ENCODE results near the gene COL11A1. TPM values are rescaled to one million over a fixed set of nuclear protein-coding genes. Genes with fewer than 3 reads are reported as not detected.
"Not testable (repeated sequence)": the region's sequence is repeated elsewhere in the genome, so short reads cannot be mapped to it uniquely, and the experiment has no call there.

Gene COL11A1
- total RNA-seq, 1 experiment from 2014 or later, result 12.2 TPM

GRCh38 chr1:103025858-103026409 lies 82.4 kb downstream of the COL11A1 start:
- peak; percentile 10 for DNase-seq
- Histone ChIP-seq H3K27me3 (ENCODE audit: control insufficient read depth, insufficient read depth, low read length) (no peaks in the 10 kb centered on the region), H3K36me3 (replicated peaks; ENCODE audit: control insufficient read depth, insufficient read depth, low read length) (no peaks in the 10 kb centered on the region), H3K4me3 (ENCODE audit: insufficient read depth, low read depth, low read length) (no peak overlapping the region)

DNA sequence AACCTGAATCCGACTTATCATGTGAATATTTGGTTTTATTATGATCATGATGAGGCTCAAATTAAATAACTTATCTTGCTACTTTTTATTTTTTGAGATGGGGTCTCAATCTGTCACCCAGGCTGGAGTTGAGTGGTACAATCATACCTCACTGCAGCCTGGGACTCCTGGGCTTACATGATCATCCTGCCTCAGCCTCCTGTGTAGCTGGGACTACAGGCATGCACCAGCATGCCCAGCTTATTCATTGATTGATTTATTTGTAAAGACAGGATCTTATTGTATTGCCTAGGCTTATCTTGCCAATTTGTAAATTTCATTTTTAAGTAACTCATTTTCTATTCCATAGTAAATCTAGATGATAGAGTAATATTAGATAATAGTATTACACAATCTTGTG lies 84.3 kb downstream of the COL11A1 start:
- Histone ChIP-seq H3K4me3 (ENCODE audit: insufficient read depth, low read depth, low read length) (no peak overlapping the region), H3K27me3 (ENCODE audit: control insufficient read depth, insufficient read depth, low read length) (no peaks in the 10 kb centered on the region), H3K36me3 (replicated peaks; ENCODE audit: control insufficient read depth, insufficient read depth, low read length) (no peaks in the 10 kb centered on the region)
- no peak for DNase-seq

DNA sequence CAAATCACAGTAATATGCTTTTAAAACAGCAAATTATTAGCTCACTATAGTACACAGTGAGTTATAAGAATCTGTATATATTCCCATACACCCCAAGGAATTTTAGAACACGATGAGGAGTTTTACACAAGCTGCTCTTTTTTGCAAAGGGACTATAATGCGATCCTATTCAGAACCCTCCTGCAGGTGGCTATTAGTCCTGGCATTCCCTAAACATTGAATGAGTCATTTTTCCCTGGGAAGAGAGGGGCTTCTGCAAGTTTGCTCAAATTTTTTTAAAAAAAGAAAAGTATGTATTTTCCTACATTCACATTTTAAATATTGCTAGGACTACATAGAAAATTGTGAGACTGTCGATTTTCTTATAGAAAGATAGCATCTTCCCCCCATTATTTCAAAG lies 106.3 kb downstream of the COL11A1 start:
- H3K36me3 ChIP-seq (replicated peaks; ENCODE audit: control insufficient read depth, insufficient read depth, low read length), result no peaks in the 10 kb centered on the region
- H3K4me3 ChIP-seq (ENCODE audit: insufficient read depth, low read depth, low read length), result no peak overlapping the region
- DNase-seq, result peak; percentile 1
- no peaks in the 10 kb centered on the region for H3K27me3 ChIP-seq (ENCODE audit: control insufficient read depth, insufficient read depth, low read length)

DNA sequence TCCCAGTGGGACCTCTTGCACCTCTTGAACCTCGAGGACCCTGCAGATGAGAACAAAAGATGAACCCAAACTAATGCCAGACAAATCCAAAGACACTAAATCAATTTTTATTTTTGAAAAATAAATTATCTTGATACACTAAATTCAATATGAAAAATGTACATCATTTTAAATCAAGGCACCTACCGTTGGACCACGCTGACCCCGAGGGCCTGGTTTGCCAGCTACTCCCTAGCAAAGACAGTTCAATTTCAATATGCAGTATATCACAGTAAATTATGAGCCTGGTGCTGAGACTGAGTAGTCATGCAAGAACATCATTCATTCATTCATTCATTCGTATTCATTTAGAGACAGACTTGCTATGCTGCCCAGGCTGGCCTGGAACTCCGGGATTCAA lies 129.4 kb downstream of the COL11A1 start:
- no peak for DNase-seq
- no peaks in the 10 kb centered on the region for H3K36me3 ChIP-seq (replicated peaks; ENCODE audit: control insufficient read depth, insufficient read depth, low read length)
- H3K4me3 ChIP-seq (ENCODE audit: insufficient read depth, low read depth, low read length), result no peak overlapping the region
- H3K27me3 ChIP-seq (ENCODE audit: control insufficient read depth, insufficient read depth, low read length), result no peaks in the 10 kb centered on the region

GRCh38 chr1:102977292-102977691 lies 131.0 kb downstream of the COL11A1 start:
- no peak overlapping the region for H3K4me3 ChIP-seq (ENCODE audit: insufficient read depth, low read depth, low read length)
- no peak for DNase-seq
- no peaks in the 10 kb centered on the region for H3K27me3 ChIP-seq (ENCODE audit: control insufficient read depth, insufficient read depth, low read length)
- no peaks in the 10 kb centered on the region for H3K36me3 ChIP-seq (replicated peaks; ENCODE audit: control insufficient read depth, insufficient read depth, low read length)

DNA sequence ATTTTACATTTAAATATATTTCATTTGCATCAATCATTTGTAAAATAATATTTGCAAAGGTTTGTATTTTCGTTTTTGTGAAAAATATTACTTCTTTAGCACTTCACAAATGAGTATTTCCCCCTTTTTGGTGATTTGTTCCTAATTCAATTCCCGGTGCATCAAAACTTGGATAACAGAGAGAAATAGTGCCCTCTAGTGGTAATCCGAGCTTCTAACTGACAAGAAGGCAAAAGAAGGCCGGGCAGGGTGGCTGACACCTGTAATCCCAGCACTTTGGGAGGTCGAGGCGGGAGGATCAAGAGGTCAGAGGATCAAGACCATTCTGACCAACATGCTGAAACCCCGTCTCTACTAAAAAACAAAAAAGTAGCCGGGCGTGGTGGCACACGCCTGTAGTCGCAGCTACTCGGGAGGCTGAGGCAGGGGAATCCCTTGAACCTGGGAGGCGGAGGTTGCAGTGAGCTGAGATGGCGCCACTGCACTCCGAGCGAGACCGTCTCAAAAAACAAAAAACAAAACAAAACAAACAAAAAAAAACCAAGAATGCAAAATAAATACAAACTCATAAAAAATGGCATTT lies 137.7 kb downstream of the COL11A1 start:
- H3K36me3 ChIP-seq (replicated peaks; ENCODE audit: control insufficient read depth, insufficient read depth, low read length), result no peaks in the 10 kb centered on the region
- no peaks in the 10 kb centered on the region for H3K27me3 ChIP-seq (ENCODE audit: control insufficient read depth, insufficient read depth, low read length)
- peak; percentile 30 for DNase-seq
- H3K4me3 ChIP-seq (ENCODE audit: insufficient read depth, low read depth, low read length), result no peak overlapping the region

DNA sequence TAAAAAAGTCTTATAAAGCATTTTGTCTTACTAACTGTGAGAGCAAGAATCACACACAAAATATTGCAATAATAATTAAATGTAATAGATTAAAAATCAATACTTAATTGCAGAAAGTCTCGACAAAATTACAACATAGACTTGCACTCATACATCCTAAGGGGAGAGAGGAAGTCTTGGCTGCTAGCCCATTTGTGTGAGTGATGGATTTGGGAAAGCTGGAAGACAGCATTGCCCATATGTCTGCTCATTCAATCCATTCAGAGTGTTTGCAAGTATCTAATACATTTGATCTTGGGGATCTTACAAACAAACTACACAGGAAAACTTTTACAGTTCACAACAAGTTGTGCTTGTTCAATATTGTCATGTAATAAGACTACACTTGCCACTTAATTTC lies 140.5 kb downstream of the COL11A1 start:
- Histone ChIP-seq H3K27me3 (ENCODE audit: control insufficient read depth, insufficient read depth, low read length) (no peaks in the 10 kb centered on the region), H3K4me3 (ENCODE audit: insufficient read depth, low read depth, low read length) (no peak overlapping the region), H3K36me3 (replicated peaks; ENCODE audit: control insufficient read depth, insufficient read depth, low read length) (no peaks in the 10 kb centered on the region)
- DNase-seq, result no peak

DNA sequence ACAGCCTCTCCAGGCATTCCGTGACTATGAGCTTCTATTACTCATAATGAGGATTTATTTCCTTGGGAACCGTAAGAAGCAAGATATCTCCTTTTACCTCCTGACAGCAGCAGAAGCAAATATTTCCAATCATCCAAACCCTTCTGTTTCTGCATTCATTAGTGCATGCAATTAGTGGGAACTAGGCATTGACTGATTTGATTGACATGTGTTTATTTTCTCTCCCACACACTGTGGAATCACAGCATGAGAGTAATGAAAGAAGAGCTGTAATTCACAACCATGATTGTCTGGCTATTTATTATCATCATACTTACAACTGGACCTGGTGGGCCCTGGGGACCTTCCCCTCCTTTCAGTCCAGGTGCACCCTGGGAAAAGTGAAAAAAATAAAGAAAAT lies 146.8 kb downstream of the COL11A1 start:
- Histone ChIP-seq H3K36me3 (replicated peaks; ENCODE audit: control insufficient read depth, insufficient read depth, low read length) (no peaks in the 10 kb centered on the region), H3K4me3 (ENCODE audit: insufficient read depth, low read depth, low read length) (no peak overlapping the region), H3K27me3 (ENCODE audit: control insufficient read depth, insufficient read depth, low read length) (no peaks in the 10 kb centered on the region)
- DNase-seq, result no peak

DNA sequence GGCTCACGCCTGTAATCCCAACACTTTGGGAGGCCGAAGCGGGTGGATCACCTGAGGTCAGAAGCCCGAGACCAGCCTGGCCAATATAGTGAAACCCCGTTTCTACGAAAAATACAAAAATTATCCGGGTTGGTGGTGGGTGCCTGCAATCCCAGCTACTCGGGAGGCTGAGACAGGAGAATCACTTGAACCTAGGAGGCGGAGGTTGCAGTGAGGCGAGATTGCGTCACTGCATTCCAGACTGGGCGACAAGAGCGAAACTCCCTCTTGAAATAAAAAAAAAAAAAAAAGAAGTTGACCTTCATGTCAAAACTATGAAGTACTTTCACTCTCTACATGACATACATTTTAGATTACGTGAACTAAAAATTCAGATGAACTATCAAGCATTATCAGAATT lies 153.7 kb downstream of the COL11A1 start:
- DNase-seq, result no peak
- no peak overlapping the region for H3K4me3 ChIP-seq (ENCODE audit: insufficient read depth, low read depth, low read length)
- H3K36me3 ChIP-seq (replicated peaks; ENCODE audit: control insufficient read depth, insufficient read depth, low read length), result no peaks in the 10 kb centered on the region
- H3K27me3 ChIP-seq (ENCODE audit: control insufficient read depth, insufficient read depth, low read length), result no peaks in the 10 kb centered on the region

DNA sequence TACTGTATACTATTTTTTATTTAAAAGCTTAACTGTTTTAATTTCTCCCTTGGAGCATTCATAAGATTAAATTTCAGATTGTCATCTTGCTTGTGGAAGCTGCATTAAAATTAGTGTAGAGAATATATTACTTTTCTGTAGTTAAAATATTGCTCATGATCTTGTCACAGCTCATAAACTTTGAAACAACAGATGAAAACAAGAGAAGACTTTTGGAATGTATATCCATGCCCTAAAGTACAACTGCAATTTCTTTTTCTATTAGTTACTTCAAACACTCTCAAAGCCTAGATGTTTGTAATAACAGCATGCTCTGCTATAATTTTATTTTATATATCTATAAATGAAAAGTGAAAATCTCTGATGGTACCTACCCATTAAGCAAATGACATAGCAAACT lies 155.9 kb downstream of the COL11A1 start:
- no peaks in the 10 kb centered on the region for H3K27me3 ChIP-seq (ENCODE audit: control insufficient read depth, insufficient read depth, low read length)
- H3K36me3 ChIP-seq (replicated peaks; ENCODE audit: control insufficient read depth, insufficient read depth, low read length), result no peaks in the 10 kb centered on the region
- H3K4me3 ChIP-seq (ENCODE audit: insufficient read depth, low read depth, low read length), result no peak overlapping the region
- DNase-seq, result no peak

- Histone ChIP-seq H3K36me3 (replicated peaks; ENCODE audit: control insufficient read depth, insufficient read depth, low read length) (no peaks in the 10 kb centered on the region), H3K27me3 (ENCODE audit: control insufficient read depth, insufficient read depth, low read length) (no peaks in the 10 kb centered on the region), H3K4me3 (ENCODE audit: insufficient read depth, low read depth, low read length) (no peak overlapping the region)
- DNase-seq, result no peak
These were observed 166.0 kb downstream of the COL11A1 start for GRCh38 chr1:102942324-102942723.

DNA sequence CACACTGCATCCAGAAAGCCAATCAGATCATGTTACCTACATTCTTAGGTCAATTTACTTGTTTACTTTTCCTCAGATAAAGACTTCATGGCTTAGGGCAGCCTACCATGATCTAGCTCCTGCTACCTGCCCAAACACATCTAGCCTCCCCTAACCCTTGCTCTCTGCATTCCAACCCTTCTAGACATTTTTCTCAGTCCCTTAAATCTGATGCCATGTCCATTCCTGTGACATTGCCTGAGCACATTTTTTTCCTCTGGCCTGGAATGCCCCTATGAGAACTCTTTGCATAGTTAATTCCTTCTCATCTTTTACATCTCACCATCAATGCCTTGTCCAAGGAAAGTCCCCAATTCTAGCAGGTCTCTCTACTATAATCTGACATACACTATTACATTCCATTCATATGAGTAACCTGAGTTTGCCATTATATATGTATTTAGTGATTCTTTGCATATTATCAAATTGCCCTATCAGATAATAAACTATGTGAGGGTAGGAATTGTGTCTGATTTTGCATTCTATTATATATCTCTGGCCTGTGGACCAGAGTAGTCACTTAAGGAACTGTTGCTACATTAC lies 166.9 kb downstream of the COL11A1 start:
- no peak for DNase-seq
- Histone ChIP-seq H3K36me3 (replicated peaks; ENCODE audit: control insufficient read depth, insufficient read depth, low read length) (no peaks in the 10 kb centered on the region), H3K4me3 (ENCODE audit: insufficient read depth, low read depth, low read length) (no peak overlapping the region), H3K27me3 (ENCODE audit: control insufficient read depth, insufficient read depth, low read length) (no peaks in the 10 kb centered on the region)

DNA sequence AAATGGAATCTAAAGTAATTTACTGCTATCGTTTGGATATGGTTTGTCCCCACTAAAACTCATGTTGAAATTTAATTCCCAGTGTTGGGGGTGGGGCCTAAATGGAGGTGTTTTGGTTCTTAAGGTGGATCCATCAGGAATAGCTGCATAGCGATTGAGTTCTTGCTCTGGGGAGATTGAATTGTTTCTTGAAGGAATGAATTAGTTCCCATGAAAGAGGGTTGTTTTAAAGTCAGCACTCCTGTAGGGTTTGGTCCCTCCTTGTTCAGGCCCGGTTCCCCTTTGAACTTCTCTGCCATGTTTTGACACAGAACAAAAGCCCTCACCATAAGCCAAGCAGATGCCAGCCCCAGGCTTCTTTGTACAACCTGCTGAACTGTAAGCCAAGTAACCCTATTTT lies 170.9 kb downstream of the COL11A1 start:
- no peaks in the 10 kb centered on the region for H3K27me3 ChIP-seq (ENCODE audit: control insufficient read depth, insufficient read depth, low read length)
- H3K36me3 ChIP-seq (replicated peaks; ENCODE audit: control insufficient read depth, insufficient read depth, low read length), result no peaks in the 10 kb centered on the region
- no peak overlapping the region for H3K4me3 ChIP-seq (ENCODE audit: insufficient read depth, low read depth, low read length)
- peak; percentile 10 for DNase-seq

DNA sequence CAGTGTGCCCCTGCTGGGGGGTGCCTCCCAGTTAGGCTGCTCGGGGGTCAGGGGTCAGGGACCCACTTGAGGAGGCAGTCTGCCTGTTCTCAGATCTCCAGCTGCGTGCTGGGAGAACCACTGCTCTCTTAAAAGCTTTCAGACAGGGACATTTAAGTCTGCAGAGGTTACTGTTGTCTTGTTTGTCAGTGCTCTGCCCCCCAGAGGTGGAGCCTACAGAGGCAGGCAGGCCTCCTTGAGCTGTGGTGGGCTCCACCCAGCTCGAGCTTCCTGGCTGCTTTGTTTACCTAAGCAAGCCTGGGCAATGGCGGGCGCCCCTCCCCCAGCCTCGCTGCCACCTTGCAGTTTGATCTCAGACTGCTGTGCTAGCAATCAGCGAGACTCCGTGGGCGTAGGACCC lies 175.0 kb downstream of the COL11A1 start:
- H3K27me3 ChIP-seq (ENCODE audit: control insufficient read depth, insufficient read depth, low read length); DNase-seq; H3K36me3 ChIP-seq (replicated peaks; ENCODE audit: control insufficient read depth, insufficient read depth, low read length); H3K4me3 ChIP-seq (ENCODE audit: insufficient read depth, low read depth, low read length): not testable (repeated sequence)

DNA sequence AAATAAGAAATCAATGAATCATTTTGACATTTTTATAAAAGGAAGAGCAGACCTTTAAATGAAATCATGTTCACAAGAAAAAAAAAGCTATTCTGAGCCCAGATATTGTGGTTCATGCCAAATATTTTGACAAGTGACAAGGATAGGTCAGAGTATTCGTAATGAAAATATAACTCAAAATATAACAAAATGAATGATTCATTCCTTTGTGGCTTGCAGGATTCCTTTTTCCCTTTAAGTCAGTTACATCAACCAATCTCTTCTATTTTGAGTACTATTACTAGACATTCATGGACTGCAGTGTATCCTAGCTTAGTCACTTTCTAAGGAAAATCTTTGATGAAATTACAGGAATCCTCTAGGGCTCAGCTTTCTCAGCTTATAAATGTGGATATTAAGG lies 188.7 kb downstream of the COL11A1 start:
- Histone ChIP-seq H3K27me3 (ENCODE audit: control insufficient read depth, insufficient read depth, low read length) (no peaks in the 10 kb centered on the region), H3K36me3 (replicated peaks; ENCODE audit: control insufficient read depth, insufficient read depth, low read length) (no peaks in the 10 kb centered on the region), H3K4me3 (ENCODE audit: insufficient read depth, low read depth, low read length) (no peak overlapping the region)
- DNase-seq, result no peak

Measured in H7 (cell line).